Measurements from ENCODE around the gene S100A16.

The S100A16 gene

DNA sequence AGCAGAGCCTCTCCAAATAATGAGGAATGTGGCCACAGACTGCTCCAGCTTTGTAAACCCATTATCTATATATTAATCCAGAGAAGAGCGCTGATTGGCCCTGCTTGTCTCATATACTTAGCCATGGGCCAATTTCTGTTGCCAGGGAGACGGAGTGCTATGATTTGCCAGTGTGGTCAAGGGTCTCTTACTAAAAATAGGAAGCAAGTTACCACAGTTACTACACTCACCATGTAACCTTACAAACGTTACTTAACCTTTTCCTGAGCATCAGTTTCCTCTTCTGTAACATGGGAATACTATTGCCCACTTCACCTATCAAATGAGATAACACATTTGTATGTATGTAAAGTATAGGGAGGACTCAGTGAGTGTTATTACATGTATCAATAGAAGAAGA is 39.6 kb downstream of the S100A16 start:
- TF ChIP-seq, protein P1, sequence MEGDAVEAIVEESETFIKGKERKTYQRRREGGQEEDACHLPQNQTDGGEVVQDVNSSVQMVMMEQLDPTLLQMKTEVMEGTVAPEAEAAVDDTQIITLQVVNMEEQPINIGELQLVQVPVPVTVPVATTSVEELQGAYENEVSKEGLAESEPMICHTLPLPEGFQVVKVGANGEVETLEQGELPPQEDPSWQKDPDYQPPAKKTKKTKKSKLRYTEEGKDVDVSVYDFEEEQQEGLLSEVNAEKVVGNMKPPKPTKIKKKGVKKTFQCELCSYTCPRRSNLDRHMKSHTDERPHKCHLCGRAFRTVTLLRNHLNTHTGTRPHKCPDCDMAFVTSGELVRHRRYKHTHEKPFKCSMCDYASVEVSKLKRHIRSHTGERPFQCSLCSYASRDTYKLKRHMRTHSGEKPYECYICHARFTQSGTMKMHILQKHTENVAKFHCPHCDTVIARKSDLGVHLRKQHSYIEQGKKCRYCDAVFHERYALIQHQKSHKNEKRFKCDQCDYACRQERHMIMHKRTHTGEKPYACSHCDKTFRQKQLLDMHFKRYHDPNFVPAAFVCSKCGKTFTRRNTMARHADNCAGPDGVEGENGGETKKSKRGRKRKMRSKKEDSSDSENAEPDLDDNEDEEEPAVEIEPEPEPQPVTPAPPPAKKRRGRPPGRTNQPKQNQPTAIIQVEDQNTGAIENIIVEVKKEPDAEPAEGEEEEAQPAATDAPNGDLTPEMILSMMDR (IDR thresholded peaks at IDR 0.05; ENCODE audit: borderline replicate concordance, control extremely low read depth, extremely low read depth, insufficient read depth, missing control alignments), result no peak
- no peak for DNase-seq (ENCODE audit: low spot score)
- in situ Hi-C loops (cut with MboI; ENCODE audit: low sequenced_read_pairs, unreplicated experiment), result loop anchor here (5.0 kb wide), 1 partner anchor 61 kb away; no protein-coding TSS in a partner anchor

- TF ChIP-seq, protein P1 (IDR thresholded peaks at IDR 0.05; ENCODE audit: borderline replicate concordance, control extremely low read depth, extremely low read depth, insufficient read depth, missing control alignments), result peak; percentile 70
- in situ Hi-C loops (cut with MboI; ENCODE audit: low sequenced_read_pairs, unreplicated experiment), result loop anchor here (5.0 kb wide), 1 partner anchor 60 kb away; no protein-coding TSS in a partner anchor
- DNase-seq (ENCODE audit: low spot score), result peak; percentile 74
Measured at GRCh38 chr1:153572569-153573015, 40.3 kb downstream of the S100A16 start.

- TF ChIP-seq, protein P1 (IDR thresholded peaks at IDR 0.05; ENCODE audit: borderline replicate concordance, control extremely low read depth, extremely low read depth, insufficient read depth, missing control alignments), result no peak
- in situ Hi-C loops (cut with MboI; ENCODE audit: low sequenced_read_pairs, unreplicated experiment), result loop anchor here (5.0 kb wide), 1 partner anchor 59 kb away; no protein-coding TSS in a partner anchor
- no peak for DNase-seq (ENCODE audit: low spot score)
Measured at GRCh38 chr1:153571706-153572105, 41.2 kb downstream of the S100A16 start.

- no peak for DNase-seq (ENCODE audit: low spot score)
- in situ Hi-C loops (cut with MboI; ENCODE audit: low sequenced_read_pairs, unreplicated experiment), result loop anchor here (5.0 kb wide), 1 partner anchor 59 kb away; no protein-coding TSS in a partner anchor
- TF ChIP-seq, protein P1 (IDR thresholded peaks at IDR 0.05; ENCODE audit: borderline replicate concordance, control extremely low read depth, extremely low read depth, insufficient read depth, missing control alignments), result no peak
Measured at GRCh38 chr1:153570874-153571273, 42.1 kb downstream of the S100A16 start.

- no peak for DNase-seq (ENCODE audit: low spot score)
- TF ChIP-seq, protein P1 (IDR thresholded peaks at IDR 0.05; ENCODE audit: borderline replicate concordance, control extremely low read depth, extremely low read depth, insufficient read depth, missing control alignments), result no peak
- in situ Hi-C loops (cut with MboI; ENCODE audit: low sequenced_read_pairs, unreplicated experiment), result no loop called here
Measured at GRCh38 chr1:153569465-153569864, 43.5 kb downstream of the S100A16 start.

GRCh38 chr1:153568367-153569099 is 44.4 kb downstream of the S100A16 start:
- in situ Hi-C loops (cut with MboI; ENCODE audit: low sequenced_read_pairs, unreplicated experiment), result no loop called here
- TF ChIP-seq, protein P1 (IDR thresholded peaks at IDR 0.05; ENCODE audit: borderline replicate concordance, control extremely low read depth, extremely low read depth, insufficient read depth, missing control alignments), result peak; percentile 94
- DNase-seq (ENCODE audit: low spot score), result peak; percentile 90
